Activated CD4-positive, alpha-beta T cell treated with anti-CD3 and anti-CD28 coated beads for 24 hours (primary cell): Measurements from ENCODE around the gene TRIO.

Source experiments
- DNase-seq, 2 donors: peaks; one replicate each; pipeline ENCODE4 v3.0.0-alpha.2; 2020; ENCODE audit warnings: low read depth in 2 of 2

TRIO gene

DNA sequence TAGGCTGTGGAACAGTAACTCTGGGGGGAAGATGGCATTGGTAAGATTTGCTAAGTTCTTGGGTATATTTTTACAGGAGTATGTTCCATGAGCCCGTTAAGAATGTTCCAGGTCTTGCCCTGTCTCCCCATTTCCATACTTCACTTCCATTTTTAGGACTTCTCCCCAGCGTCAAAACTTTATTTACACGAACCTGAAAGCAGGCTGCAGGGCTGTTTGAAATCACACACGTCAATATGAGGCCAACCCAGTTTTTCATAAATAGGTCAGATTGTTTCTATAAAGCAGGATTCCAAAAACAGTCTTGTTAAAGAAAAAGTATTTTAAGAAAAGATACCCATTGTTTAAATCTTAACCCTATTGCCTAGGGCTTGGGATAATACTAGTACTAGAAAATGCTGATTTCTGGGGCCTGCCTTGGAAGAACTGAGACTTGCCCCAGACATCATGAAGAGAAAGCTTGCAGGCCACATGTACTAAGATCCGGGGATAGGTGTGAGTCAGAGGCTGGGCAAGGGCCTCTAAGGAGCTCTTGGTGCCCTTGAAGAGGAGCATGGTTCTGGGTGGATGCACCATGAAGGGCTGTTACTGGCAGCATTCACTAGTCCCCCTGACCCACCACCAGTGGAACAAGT is 24.2 kb downstream of the TRIO start:
- no peak for DNase-seq

DNA sequence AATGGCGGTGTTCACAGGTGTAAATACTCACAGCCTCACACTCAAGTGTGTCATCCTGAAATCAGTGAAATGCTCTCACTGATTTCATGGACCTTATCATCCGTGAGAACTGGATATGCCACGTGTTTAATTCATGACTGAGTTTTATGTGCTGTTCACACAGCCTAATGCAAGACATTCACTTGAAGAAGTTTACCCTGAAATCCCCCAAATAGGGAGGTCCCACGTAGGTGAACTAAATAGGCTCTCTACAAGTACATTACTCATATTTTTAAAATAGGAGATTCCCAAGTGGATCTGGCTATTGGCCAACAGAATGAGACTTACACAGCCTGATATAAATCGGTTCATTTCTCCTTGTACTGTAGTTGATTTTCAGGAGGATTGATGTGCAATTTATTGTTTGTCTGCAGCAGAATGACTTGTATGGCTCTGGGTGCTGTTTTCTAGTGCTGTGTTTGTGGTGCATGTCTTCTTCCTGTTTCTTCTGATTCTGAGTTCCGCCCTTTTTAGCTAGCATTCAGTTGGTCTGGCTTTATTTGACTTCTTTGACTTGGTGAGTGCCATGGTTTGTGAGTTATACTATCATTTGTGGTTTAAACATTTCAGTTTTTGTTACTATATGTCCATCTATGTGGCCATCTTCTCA is 25.1 kb downstream of the TRIO start:
- no peak for DNase-seq

DNA sequence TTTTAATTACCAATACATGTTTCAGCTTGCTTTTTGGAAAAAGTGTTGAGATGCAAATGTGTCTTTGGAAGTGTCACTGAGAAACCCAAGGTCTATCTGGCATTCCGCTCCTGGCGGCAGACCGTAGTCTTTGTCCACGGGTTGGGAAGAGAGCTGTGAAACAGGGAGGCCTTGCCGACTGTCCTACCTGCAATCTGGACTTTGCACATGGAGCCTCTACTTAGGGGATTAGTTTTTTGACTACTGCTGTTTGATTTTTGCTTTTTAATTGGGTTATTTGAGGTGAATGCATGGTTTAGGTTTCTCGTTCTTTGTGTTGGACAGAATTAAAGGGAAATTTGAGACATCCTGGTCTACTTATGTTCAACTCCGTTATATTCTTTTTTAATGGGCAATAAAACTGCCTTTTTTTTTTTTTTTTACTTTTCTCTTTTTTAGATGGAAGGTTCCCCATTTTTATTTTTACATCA is 25.7 kb downstream of the TRIO start:
- DNase-seq: no peak

DNA sequence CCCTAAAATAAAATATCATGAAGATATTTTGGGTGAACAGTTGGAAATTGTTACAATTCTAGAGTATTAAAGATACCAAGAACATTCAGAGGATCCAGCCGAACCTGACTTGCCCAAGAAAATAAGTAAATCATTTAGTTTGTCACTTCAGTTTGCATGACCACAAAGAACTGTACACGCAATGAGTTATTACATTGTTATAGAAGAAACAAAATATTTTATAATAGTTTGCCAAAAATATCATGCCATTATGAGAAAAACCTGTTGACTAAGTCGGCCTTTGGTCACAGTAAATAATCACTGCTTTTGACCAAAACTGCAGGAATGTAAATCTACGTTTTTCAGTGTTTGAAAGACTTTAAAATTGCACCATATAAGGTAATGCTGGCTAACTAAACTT is 27.9 kb downstream of the TRIO start:
- DNase-seq: no peak

DNA sequence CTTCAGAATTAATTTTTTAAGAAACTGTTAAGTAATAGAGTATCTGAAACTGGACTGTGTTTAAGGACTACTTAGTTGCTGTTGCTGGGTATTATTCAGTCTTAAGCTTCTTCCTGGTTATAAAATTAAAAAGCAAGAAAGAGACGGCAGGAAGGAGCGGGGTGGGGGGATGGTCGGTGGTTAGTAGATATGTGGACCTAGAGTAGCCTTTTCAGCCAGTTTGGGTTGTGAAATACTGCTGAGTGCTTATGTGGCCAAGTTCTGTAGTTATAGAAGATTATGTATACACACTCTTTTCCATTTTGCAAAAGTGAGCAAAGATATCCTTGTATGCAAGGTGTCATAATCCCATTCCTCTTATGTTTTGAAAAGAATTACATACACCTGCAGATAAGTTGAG is 28.5 kb downstream of the TRIO start:
- DNase-seq: no peak

DNA sequence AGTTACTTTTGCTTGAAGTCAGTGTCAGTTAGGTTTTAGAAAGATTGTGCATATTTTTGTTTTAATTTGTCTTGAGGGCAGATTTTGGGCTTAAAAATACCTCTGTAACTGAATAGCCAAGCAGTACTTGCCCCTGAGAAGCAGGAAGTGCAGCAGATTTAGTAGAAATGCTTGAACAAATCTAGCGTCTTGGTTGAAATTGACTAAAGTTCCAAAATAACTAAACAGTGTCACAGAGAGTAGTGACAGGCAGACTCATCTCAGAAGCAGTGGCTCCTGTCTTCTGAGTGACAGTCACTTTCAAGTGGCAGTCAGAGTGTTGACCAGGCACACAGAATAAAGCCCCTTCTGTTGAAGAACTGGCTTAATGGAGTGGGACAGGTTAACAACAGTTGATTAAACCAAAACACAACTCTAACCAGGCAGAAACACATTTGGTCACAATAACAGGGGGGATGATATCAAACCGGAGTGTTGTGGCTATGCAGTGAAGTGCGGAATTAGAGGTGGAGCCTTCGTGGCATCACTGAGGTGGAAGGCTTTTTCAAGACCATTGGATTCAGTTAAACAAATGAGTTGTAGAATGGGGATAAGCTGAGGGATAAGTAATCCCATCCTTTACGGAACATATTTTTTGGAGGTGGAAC is 29.1 kb downstream of the TRIO start:
- DNase-seq: no peak

DNA sequence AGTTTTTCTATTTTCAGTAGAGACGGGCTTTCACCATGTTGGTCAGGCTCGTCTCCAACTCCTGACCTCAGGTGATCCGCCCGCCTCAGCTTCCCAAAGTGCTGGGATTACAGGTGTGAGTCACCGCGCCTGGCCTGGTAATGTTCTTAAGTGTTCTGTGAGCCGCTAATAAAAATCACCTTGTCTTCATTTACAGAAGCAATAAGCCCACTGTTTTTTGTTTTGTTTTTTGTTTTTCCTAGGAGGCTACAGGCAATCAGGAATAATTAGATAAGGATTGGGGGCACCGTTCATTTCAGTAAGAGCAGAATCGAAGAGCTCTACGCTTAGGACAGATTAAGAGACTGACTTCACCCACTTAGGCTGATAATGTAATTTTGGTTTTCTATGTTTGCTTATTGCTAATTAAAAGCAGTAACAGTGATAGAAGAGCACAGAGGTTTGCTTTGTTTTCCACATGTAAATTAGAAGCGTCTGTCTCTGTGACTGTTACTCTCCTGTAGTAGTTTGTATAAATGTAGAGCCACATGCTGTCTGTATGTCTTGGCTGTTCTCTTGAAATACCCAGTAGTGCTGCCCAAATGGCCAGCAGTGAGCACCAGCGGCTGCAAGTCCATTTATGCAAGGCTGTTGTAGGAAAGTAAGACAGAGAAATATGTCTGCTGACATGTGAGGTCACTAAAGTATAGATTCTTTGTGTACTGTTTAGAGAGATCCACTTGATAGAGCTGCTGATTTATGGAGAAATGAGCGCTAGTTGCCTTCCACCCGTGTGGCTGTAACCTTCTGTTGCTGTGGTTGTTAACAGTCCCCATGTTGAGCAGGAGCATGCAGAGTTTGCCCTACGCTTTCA is 30.5 kb downstream of the TRIO start:
- DNase-seq: no peak

DNA sequence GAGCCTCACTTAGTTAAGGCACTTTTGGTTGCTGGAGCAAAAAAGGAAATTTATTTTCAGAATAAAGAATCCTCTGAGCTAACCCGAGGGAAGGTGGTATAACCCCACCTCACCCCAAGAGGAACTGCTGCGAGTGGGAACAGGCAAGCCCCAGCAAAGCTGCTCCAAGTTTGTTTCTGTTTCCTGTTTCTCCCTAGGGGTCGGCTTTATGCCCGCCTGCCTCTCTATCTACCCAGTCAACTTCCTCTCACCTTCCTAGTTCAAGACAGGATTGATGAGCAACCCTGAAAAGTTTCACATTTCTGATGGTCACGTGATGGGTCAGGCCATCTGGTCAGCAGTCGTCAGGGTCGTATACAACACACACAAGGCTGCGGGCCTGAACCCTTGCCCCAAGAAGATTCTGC is 31.1 kb downstream of the TRIO start:
- DNase-seq: no peak

DNA sequence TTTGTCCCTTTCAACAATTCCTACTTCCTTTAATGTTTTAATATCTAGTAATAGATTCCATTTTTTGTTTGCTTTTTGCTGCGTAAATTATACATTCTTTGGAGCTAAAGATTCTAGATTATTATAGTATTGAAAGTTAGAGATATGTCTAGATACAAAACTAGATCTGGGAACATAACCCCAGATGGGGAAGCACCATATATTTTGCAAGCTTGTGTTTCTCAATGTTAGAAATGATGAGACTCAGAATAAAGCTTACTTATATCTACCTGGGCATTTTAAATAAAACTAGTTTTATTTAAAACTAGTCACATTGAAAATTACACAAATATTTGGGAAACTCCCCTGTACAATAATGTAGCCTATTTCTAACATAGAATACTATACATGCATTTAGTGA is 32.2 kb downstream of the TRIO start:
- no peak for DNase-seq

DNA sequence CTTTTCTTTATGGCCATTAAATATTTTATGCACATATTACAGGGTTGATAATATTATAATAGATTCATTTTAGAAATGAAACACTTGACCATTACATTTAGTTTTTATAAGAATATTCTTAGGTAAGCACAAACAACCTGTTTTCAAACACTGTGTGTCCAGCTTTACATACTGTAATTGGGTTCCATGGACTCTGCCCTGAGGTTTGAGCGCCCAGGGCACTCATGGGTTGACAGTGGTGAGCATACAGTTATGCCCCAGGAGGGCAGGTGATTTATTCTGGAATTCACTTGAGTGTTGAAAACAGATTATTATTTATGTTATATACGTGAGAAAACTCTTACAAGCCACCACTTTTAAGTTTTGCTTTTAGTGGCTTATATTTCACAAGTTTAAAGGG is 33.7 kb downstream of the TRIO start:
- no peak for DNase-seq

DNA sequence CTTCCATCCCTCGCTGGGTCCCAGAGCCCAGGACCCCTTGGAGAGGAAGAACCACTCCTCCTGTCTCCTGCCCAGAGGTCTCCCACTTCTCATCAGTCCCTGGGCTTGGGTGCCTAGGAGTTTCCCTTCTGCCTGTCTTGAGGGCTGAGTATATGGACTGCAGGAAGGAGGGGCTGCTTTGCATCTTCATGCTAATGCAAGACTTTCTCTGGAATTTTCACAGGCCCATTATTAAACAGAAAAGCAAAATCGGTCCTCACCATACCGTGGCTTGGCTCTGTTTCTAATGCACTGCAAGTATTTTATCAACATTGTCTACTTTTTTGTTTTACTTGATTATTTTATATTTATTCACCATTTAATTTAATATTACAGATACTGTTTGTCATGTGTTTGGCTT is 34.5 kb downstream of the TRIO start:
- DNase-seq: no peak

DNA sequence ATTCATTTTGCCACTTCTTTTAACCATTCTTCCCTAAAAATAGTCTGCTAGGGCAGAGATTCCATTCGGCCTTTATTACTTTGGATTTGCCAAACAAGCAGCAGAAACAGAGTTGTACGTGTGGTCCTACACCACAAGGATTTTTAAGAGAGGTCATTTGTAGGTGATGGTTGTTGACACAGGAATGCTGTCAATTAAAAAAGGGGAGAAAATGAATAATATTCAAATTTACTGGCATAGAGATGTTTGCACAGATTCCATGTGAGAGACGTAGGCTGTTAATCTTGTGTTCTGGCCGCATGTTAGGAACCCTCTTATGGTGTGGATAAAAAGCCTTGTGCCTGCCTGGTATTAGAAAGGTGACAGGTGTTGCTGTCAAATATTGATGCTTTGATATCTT is 34.9 kb downstream of the TRIO start:
- no peak for DNase-seq

DNA sequence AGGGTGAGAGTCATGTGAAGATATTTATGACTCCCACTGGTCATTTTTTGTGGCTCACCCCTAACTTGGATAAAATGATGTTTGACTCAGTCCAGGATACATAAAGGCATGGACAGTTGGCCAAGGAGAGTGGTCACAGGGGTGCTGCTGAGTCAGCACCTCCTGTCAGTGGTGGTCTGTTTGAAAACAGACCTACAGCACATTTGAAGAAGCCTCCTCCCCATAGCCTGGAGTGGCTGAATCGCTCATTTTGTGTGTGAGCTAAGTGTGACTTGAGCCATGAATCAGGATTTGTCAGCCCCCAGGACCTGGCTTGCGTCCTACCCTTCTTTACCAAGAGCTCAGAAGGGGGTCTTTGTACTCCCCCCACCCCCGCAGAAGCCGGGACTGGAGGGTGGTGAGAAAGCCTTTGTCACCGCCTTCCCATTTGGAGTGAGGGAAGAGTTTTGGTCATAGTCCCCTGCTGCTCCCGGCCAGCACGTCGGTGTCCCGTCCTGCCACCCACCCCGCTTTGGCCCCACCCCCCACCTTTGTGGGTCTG is 35.6 kb downstream of the TRIO start:
- DNase-seq: no peak

DNA sequence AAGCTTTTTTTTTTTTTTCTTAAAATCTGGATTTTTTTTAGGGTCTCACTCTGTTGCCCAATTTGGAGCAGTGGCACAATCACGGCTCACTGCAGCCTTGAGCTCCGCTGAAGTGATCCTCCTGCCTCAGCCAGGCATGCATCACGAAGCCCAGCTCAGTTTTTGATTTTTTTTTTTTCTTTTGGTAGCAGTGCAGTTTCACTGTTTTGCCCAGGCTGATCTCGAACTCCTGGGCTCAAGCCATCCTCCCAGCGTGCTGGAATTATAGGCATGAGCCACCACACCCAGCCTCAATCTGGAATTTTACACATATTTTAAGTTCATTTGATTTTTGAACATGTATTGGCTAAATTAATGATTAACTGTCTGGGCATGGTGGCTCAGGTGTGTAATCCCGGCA is 36.3 kb downstream of the TRIO start:
- DNase-seq: no peak

DNA sequence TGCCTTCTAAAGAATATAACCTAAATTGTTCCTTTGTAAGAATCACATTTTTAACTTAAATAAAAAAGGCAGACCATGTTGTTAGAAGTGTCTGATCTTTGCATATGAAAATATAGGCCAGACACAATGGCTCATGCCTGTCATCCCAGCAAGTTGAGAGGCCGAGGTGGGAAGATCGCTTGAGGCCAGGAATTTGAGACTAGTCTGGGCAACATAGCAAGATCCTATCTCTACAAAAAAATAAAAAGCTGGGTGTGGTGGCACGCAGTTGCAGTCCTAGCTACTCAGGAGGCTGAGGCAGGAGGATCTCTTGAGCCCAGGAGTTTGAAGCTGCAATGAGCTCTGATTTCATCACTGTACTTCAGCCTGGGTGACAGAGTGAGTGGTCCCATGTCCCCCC is 37.3 kb downstream of the TRIO start:
- no peak for DNase-seq

DNA sequence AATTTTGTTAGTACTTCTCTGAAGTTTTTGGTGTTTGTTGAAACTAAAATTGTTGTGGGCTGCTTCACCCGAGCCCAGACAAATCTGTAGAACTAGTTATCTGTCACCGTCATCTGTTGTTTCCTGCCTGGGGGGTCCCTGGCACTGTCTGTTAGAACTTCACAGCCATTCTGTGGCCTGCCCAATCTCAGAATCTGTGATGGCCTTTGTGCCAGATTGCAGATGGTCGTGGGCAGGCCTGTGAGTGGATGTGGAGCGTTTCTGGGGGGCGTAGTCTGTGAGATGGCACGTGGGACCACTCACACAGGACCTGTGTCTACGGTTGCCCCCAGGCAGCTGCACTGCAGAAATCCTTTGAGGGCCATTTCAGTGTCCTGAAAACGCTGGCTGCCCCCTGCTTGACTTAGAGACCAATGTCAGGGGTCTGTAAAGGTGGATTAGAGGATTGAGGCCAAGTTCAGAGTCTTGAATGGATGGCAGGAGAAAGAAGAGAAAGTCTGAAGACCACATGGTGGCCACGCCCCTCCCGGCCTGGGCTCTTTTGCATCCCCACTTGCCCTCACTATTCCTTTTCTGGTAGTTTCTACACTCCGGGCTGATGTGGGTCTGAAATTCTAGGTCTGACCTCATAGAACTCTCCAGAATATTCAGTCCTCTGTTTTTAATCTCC is 38.3 kb downstream of the TRIO start:
- no peak for DNase-seq

DNA sequence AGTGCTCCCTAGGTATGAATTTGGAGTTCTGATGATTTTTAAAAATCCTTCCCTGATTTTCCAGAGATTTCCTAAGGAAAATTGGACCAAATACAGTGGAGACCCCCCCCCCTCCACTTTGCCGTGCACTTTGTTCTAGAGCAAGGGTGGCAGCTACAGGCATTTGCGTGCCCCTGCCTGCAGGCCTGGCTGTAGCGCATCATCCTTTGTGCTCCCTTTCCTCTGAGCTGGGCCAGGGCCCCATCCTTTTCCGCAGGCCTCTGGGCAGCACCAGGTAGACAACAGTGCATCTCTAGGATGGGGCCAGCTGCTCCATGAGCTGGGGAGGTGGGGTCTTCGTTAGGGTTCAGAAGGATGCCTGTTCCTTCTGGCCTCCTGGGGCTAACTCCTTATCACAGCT is 39.6 kb downstream of the TRIO start:
- no peak for DNase-seq

DNA sequence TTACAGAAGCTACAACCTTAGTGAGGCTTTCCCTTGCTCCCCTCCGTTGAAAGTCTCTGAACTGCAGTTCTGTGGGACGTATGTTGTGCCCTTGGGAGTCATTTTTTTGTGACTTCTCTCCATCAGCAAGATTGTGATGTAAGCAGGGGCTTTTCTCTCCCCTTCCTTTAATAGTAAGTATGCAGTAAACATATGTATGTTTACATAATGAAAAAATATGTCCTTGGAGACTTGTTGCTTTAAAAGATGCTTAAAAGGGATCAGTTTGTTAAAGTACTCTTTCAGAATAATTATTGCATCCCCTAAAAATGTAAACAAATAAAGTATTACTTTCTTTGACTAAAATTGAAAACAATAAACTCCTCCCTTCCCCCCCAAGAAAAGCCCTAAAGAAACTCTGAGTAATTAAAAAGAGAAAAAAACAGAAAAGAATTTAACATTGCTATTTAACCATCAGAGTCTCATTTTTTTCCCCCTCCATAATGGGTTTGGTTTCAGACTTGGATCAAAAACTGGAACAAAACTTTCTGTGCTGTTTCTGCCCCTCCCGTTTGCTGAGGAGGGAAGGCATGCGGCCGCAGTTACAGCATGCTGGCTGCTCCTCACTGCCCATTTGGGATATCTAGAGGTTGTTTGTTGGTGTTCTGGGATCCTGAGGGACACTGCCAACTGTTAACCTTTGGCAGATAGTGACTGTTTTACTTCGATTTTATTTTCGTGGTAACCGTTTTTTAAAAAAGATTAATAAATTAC is 40.2 kb downstream of the TRIO start:
- DNase-seq: no peak

DNA sequence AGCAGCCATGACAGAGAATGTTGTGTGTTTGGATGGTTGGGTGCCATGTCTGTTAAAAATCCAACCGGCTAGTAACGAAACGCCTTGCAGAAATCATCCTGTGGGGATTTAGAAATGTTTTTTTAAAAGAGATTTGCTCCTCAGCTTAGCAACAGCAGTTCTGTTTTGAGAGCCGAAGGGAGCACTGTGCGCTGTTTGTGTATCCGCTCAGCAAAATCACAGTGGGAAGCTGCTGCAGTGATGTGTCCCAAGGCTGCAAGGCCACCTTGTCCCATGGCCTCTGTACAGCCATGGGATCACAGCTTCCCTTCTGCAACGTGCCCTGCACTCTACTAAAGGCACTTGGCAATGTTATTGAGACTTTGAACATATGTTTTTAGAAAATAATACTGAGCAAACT is 40.9 kb downstream of the TRIO start:
- DNase-seq: no peak

DNA sequence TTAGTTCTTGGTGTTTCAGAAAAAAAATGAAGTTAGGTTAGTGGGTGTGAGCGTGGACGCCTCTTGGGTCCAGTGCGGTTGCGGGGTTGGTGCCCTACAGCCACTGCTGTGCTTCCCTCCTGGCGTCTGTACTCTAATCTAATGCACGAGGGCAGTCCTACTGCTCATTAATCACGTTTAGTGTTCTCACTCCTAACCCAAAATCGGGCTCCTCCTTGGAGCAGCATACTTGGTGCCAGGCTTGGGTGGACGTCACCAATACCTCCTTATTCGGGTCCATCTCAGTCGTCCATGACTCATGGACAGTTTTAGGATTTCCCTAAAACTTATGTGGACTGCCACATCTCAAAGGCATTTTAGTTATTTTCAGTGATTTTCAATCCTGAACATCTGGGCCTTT is 41.6 kb downstream of the TRIO start:
- no peak for DNase-seq
